Mesenchymal stem cell (in vitro differentiated cells and primary cell): ENCODE data around the gene TRPM2.

ENCODE experiments used
- DNase-seq: peaks from one replicate; pipeline ENCODE4 v3.0.0-alpha.2; 2013
- H2AFZ ChIP-seq: one replicate; pipeline ENCODE4 v1.6.1; 2013; ENCODE audit warnings: low read depth, mild to moderate bottlenecking, control low read depth, inconsistent platforms, low read length, moderate library complexity
- H2AK5ac ChIP-seq: 2 replicates; pipeline ENCODE4 v1.6.1; 2013; ENCODE audit warnings: low read length, moderate library complexity, mild to moderate bottlenecking, inconsistent platforms; ENCODE audit not compliant: severe bottlenecking
- H2BK120ac ChIP-seq: one replicate; pipeline ENCODE4 v1.6.1; 2013; ENCODE audit warnings: low read depth, mild to moderate bottlenecking, inconsistent platforms, low read length, moderate library complexity
- H2BK12ac ChIP-seq, 2 experiments: one replicate each; pipeline ENCODE4 v1.6.1; 2013; ENCODE audit warnings: inconsistent platforms in 2 of 2, low read length in 2 of 2, mild to moderate bottlenecking in 2 of 2, moderate library complexity in 2 of 2, control low read depth in 1 of 2
- H2BK15ac ChIP-seq: one replicate; pipeline ENCODE4 v1.6.1; 2013; ENCODE audit warnings: mild to moderate bottlenecking, low read depth, inconsistent platforms; ENCODE audit not compliant: poor library complexity, severe bottlenecking
- H2BK5ac ChIP-seq: 2 replicates; pipeline ENCODE4 v1.6.1; 2013; ENCODE audit warnings: low read depth, mild to moderate bottlenecking, low read length, control low read depth, inconsistent platforms; ENCODE audit not compliant: poor library complexity, severe bottlenecking
- H3K14ac ChIP-seq, 2 experiments: one replicate each; pipeline ENCODE4 v1.6.1; 2013; ENCODE audit warnings: inconsistent platforms in 2 of 2, low read length in 2 of 2, control low read depth in 1 of 2, mild to moderate bottlenecking in 1 of 2, moderate library complexity in 1 of 2
- H3K18ac ChIP-seq, 2 experiments: one replicate each; pipeline ENCODE4 v1.6.1; 2013; ENCODE audit warnings: inconsistent platforms in 2 of 2, low read length in 2 of 2, control low read depth in 1 of 2, low read depth in 1 of 2, mild to moderate bottlenecking in 1 of 2
- H3K23ac ChIP-seq, 2 experiments: one replicate each; pipeline ENCODE4 v1.6.1; 2013; ENCODE audit warnings: inconsistent platforms in 2 of 2, low read length in 2 of 2, mild to moderate bottlenecking in 2 of 2, moderate library complexity in 2 of 2, control low read depth in 1 of 2
- H3K27ac ChIP-seq: 2 replicates; pipeline ENCODE4 v1.5.1; 2013; ENCODE audit warnings: mild to moderate bottlenecking, moderate library complexity, low read length, control low read depth, inconsistent platforms; ENCODE audit not compliant: poor library complexity, severe bottlenecking
- H3K27me3 ChIP-seq, 2 experiments: 2 replicates each; pipeline versions ENCODE4 v1.6.1 to v1.7.0; 2013; ENCODE audit warnings: low read length in 2 of 2, mild to moderate bottlenecking in 2 of 2, moderate library complexity in 2 of 2, control low read depth in 1 of 2, inconsistent platforms in 1 of 2; ENCODE audit not compliant: control insufficient read depth in 1 of 2, insufficient read depth in 1 of 2
- H3K36me3 ChIP-seq, 2 experiments: 2 replicates each; pipeline versions ENCODE4 v1.6.1 to v1.7.0; 2013; ENCODE audit warnings: low read length in 2 of 2, control low read depth in 1 of 2, inconsistent platforms in 1 of 2, low read depth in 1 of 2, mild to moderate bottlenecking in 1 of 2; ENCODE audit not compliant: insufficient read depth in 2 of 2, control insufficient read depth in 1 of 2
- H3K4ac ChIP-seq, 2 experiments: one replicate each; pipeline ENCODE4 v1.6.1; 2013; ENCODE audit warnings: inconsistent platforms in 2 of 2, low read length in 2 of 2, mild to moderate bottlenecking in 2 of 2, moderate library complexity in 2 of 2, control low read depth in 1 of 2, low read depth in 1 of 2
- H3K4me1 ChIP-seq: 2 replicates; pipeline ENCODE4 v1.6.1; 2013; ENCODE audit warnings: low read depth, low read length, control low read depth; ENCODE audit not compliant: control insufficient read depth, insufficient read depth
- H3K4me2 ChIP-seq: 2 replicates; pipeline ENCODE4 v1.6.1; 2013; ENCODE audit warnings: low read length, mild to moderate bottlenecking, inconsistent platforms; ENCODE audit not compliant: poor library complexity, severe bottlenecking
- H3K4me3 ChIP-seq, 2 experiments: 2 replicates each; pipeline versions ENCODE4 v1.5.1 to v1.7.0; 2013; ENCODE audit warnings: low read length in 2 of 2, mild to moderate bottlenecking in 2 of 2, control low read depth in 1 of 2, low read depth in 1 of 2; ENCODE audit not compliant: insufficient read depth in 1 of 2
- H3K79me1 ChIP-seq: replicated peaks from 2 replicates; pipeline ENCODE4 v1.6.1; 2013; ENCODE audit warnings: mild to moderate bottlenecking, control low read depth, low read length, inconsistent platforms; ENCODE audit not compliant: poor library complexity, severe bottlenecking
- H3K9ac ChIP-seq: 2 replicates; pipeline ENCODE4 v1.7.0; 2013; ENCODE audit warnings: mild to moderate bottlenecking, low read length, moderate library complexity
- H3K9me3 ChIP-seq: 2 replicates; pipeline ENCODE4 v1.7.0; 2013; ENCODE audit warnings: mild to moderate bottlenecking, low read length; ENCODE audit not compliant: control insufficient read depth
- H4K8ac ChIP-seq: one replicate; pipeline ENCODE4 v1.6.1; 2013; ENCODE audit warnings: inconsistent platforms, mild to moderate bottlenecking, low read length, moderate library complexity
- H4K91ac ChIP-seq: one replicate; pipeline ENCODE4 v1.6.1; 2013; ENCODE audit warnings: mild to moderate bottlenecking, low read length, inconsistent platforms
- WGBS: methylation state at CpG from one replicate; pipeline ENCODE4 v1.1.7; 2013; ENCODE audit warnings: mixed read lengths; 5-methylcytosine and 5-hydroxymethylcytosine counted together

TRPM2 gene

GRCh38 chr21:44319407-44320065 is 33.9 kb upstream of the TRPM2 start:
- H3K4me3 ChIP-seq, result no peak overlapping the region
- H2AFZ ChIP-seq, result no peak overlapping the region
- H3K9ac ChIP-seq, result no peak overlapping the region
- H3K4me2 ChIP-seq, result no peak overlapping the region
- peaks cover 2% of the 10 kb centered on the region for H3K79me1 ChIP-seq
- H3K36me3 ChIP-seq, result peaks cover 55 to 98% of the 10 kb centered on the region in 2 experiments
- no peak overlapping the region for H2BK15ac ChIP-seq
- H3K9me3 ChIP-seq, result no peaks in the 10 kb centered on the region
- H3K18ac ChIP-seq, result no peak overlapping the region
- no peaks in the 10 kb centered on the region for H3K27me3 ChIP-seq
- no peaks in the 10 kb centered on the region for H3K4me1 ChIP-seq
- no peak overlapping the region for H2AK5ac ChIP-seq
- no peak overlapping the region for H3K14ac ChIP-seq
- H3K23ac ChIP-seq, result no peak overlapping the region
- H2BK5ac ChIP-seq, result no peak overlapping the region
- WGBS, result 97% methylated on average over 35 of the region's 35 CpGs
- H4K8ac ChIP-seq, result no peak overlapping the region
- no peak overlapping the region for H4K91ac ChIP-seq
- H3K4ac ChIP-seq, result no peak overlapping the region
- DNase-seq, result no peak
- no peak overlapping the region for H3K27ac ChIP-seq
- H2BK120ac ChIP-seq, result no peak overlapping the region
- H2BK12ac ChIP-seq, result no peak overlapping the region

GRCh38 chr21:44320847-44321246 is 32.6 kb upstream of the TRPM2 start:
- Histone ChIP-seq H2BK12ac (no peak overlapping the region), H4K8ac (no peak overlapping the region), H3K36me3 (peaks cover 66 to 98% of the 10 kb centered on the region in 2 experiments), H3K27ac (no peak overlapping the region), H3K4ac (no peak overlapping the region), H3K9ac (no peak overlapping the region), H2BK5ac (no peak overlapping the region), H2BK120ac (no peak overlapping the region), H2AK5ac (no peak overlapping the region), H3K14ac (no peak overlapping the region), H3K4me2 (no peak overlapping the region), H3K4me3 (no peak overlapping the region), H3K27me3 (no peaks in the 10 kb centered on the region), H3K23ac (no peak overlapping the region), H4K91ac (no peak overlapping the region), H3K9me3 (no peaks in the 10 kb centered on the region), H3K4me1 (no peaks in the 10 kb centered on the region), H2BK15ac (no peak overlapping the region), H2AFZ (no peak overlapping the region), H3K18ac (no peak overlapping the region), H3K79me1 (peaks cover 2% of the 10 kb centered on the region)
- DNase-seq, result no peak
- 97% methylated on average over 13 of the region's 13 CpGs for WGBS

GRCh38 chr21:44321846-44322450 is 31.5 kb upstream of the TRPM2 start:
- Histone ChIP-seq H3K27me3 (no peaks in the 10 kb centered on the region), H3K14ac (no peak overlapping the region), H2BK12ac (no peak overlapping the region), H4K91ac (no peak overlapping the region), H3K27ac (no peak overlapping the region), H3K9me3 (no peaks in the 10 kb centered on the region), H3K18ac (no peak overlapping the region), H3K4me3 (no peak overlapping the region), H3K9ac (no peak overlapping the region), H2AFZ (no peak overlapping the region), H3K4me1 (no peaks in the 10 kb centered on the region), H3K4me2 (no peak overlapping the region), H3K79me1 (peaks cover 2% of the 10 kb centered on the region), H2BK120ac (no peak overlapping the region), H3K36me3 (peaks cover 63 to 98% of the 10 kb centered on the region in 2 experiments), H2BK15ac (no peak overlapping the region), H3K23ac (no peak overlapping the region), H2AK5ac (no peak overlapping the region), H2BK5ac (no peak overlapping the region), H4K8ac (no peak overlapping the region), H3K4ac (no peak overlapping the region)
- WGBS, result 98% methylated on average over 23 of the region's 23 CpGs
- no peak for DNase-seq

- H2BK120ac ChIP-seq, result no peak overlapping the region
- no peak overlapping the region for H3K9ac ChIP-seq
- WGBS, result 97% methylated on average over 38 of the region's 38 CpGs
- H2BK15ac ChIP-seq, result no peak overlapping the region
- no peak overlapping the region for H3K14ac ChIP-seq
- H2BK5ac ChIP-seq, result no peak overlapping the region
- H3K4ac ChIP-seq, result no peak overlapping the region
- no peak overlapping the region for H4K8ac ChIP-seq
- H3K27ac ChIP-seq, result no peak overlapping the region
- no peaks in the 10 kb centered on the region for H3K27me3 ChIP-seq
- H3K4me3 ChIP-seq, result no peak overlapping the region
- no peak overlapping the region for H3K18ac ChIP-seq
- H3K4me2 ChIP-seq, result no peak overlapping the region
- no peaks in the 10 kb centered on the region for H3K4me1 ChIP-seq
- DNase-seq, result no peak
- no peak overlapping the region for H4K91ac ChIP-seq
- no peak overlapping the region for H3K23ac ChIP-seq
- no peak overlapping the region for H2AFZ ChIP-seq
- H3K36me3 ChIP-seq, result peaks cover 63 to 98% of the 10 kb centered on the region in 2 experiments
- peaks cover 2% of the 10 kb centered on the region for H3K79me1 ChIP-seq
- H2BK12ac ChIP-seq, result no peak overlapping the region
- no peak overlapping the region for H2AK5ac ChIP-seq
- H3K9me3 ChIP-seq, result no peaks in the 10 kb centered on the region
These were observed 30.6 kb upstream of the TRPM2 start for GRCh38 chr21:44322621-44323325.
